SK-N-SH (cell line): Measurements from ENCODE around the gene MICAL2.

Experiments
- MXI1 ChIP-seq: IDR thresholded peaks from 2 replicates; pipeline ENCODE4 v1.6.1; 2012; ENCODE audit warnings: mild to moderate bottlenecking, low read depth, low read length, improper control_type of control experiment
- POLR2AphosphoS5 ChIP-seq: IDR thresholded peaks from 2 replicates; pipeline ENCODE4 v1.6.1; 2012; ENCODE audit warnings: low read depth, low read length
- TF ChIP-seq, protein P1 (sequence below): fragments of 200-600 bp; sonication (generic); IDR thresholded peaks from 2 replicates; pipeline ENCODE4 v1.6.1; 2017; ENCODE audit warnings: antibody characterized with exemption, mild to moderate bottlenecking, moderate library complexity
- TF ChIP-seq, protein P2 (sequence below): fragments of 150-350 bp; IDR thresholded peaks from 2 replicates; pipeline ENCODE4 v1.6.1; 2016; ENCODE audit warnings: mild to moderate bottlenecking, low read depth, low read length
- TF ChIP-seq, protein P3 (sequence below): IDR thresholded peaks from 2 replicates; pipeline ENCODE4 v1.4.0; 2012; ENCODE audit warnings: low read depth
- TF ChIP-seq, protein P4 (sequence below): fragments of 150-350 bp; IDR thresholded peaks from 2 replicates; pipeline ENCODE4 v1.6.1; 2017; ENCODE audit warnings: antibody characterized with exemption, low read length, low read depth, borderline replicate concordance

DNA sequence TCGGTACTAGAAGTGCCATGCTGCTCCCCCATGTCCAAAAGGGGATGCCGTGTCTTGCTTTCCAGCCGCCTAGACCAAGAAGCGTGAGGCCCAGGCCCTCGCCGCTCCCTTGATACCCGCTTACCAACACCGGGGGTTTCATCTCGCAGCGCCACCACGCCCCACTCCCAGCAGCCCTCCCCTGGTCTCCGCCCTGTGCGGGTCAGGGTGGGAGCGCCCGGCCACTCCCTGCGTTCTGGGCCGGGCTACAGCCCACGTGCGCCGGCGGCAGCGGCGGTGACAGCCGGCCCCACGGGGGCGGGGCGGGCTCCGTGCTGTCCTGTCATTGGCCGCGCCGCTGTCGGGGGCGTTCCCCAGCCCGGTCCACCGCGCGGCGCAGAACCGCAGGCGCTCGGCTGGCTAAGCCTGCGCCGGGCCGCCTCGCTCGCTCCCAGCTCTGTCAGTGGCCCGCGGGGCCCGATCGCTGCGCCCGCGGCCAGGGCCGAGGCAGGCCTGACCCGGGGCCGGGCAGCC lies at the start of gene MICAL2:
- TF ChIP-seq, protein P1, sequence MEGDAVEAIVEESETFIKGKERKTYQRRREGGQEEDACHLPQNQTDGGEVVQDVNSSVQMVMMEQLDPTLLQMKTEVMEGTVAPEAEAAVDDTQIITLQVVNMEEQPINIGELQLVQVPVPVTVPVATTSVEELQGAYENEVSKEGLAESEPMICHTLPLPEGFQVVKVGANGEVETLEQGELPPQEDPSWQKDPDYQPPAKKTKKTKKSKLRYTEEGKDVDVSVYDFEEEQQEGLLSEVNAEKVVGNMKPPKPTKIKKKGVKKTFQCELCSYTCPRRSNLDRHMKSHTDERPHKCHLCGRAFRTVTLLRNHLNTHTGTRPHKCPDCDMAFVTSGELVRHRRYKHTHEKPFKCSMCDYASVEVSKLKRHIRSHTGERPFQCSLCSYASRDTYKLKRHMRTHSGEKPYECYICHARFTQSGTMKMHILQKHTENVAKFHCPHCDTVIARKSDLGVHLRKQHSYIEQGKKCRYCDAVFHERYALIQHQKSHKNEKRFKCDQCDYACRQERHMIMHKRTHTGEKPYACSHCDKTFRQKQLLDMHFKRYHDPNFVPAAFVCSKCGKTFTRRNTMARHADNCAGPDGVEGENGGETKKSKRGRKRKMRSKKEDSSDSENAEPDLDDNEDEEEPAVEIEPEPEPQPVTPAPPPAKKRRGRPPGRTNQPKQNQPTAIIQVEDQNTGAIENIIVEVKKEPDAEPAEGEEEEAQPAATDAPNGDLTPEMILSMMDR = no peak
- TF ChIP-seq, protein P2, sequence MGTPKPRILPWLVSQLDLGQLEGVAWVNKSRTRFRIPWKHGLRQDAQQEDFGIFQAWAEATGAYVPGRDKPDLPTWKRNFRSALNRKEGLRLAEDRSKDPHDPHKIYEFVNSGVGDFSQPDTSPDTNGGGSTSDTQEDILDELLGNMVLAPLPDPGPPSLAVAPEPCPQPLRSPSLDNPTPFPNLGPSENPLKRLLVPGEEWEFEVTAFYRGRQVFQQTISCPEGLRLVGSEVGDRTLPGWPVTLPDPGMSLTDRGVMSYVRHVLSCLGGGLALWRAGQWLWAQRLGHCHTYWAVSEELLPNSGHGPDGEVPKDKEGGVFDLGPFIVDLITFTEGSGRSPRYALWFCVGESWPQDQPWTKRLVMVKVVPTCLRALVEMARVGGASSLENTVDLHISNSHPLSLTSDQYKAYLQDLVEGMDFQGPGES = no peak
- peak; percentile 49; the same call in 1 of the 2 replicates for TF ChIP-seq POLR2AphosphoS5
- TF ChIP-seq MXI1 = peak; percentile 99
- TF ChIP-seq, protein P3, sequence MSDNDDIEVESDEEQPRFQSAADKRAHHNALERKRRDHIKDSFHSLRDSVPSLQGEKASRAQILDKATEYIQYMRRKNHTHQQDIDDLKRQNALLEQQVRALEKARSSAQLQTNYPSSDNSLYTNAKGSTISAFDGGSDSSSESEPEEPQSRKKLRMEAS = peak; percentile 90
- TF ChIP-seq, protein P4, sequence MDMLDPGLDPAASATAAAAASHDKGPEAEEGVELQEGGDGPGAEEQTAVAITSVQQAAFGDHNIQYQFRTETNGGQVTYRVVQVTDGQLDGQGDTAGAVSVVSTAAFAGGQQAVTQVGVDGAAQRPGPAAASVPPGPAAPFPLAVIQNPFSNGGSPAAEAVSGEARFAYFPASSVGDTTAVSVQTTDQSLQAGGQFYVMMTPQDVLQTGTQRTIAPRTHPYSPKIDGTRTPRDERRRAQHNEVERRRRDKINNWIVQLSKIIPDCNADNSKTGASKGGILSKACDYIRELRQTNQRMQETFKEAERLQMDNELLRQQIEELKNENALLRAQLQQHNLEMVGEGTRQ = no peak; the same call in 1 of the 2 replicates
